ENCODE measurements around the gene LPAR5. TPM values are rescaled to one million over a fixed set of nuclear protein-coding genes. Genes with fewer than 3 reads are reported as not detected.

LPAR5 gene
- total RNA-seq, 1 donor from 2014 or later: 0.57 TPM

GRCh38 chr12:6613015-6613775, 22.6 kb downstream of the LPAR5 start:
- peak overlapping the region; percentile 87 for H3K27ac Mint-ChIP-seq (ENCODE audit: unreplicated experiment)
- no peaks in the 10 kb centered on the region for H3K36me3 Mint-ChIP-seq (ENCODE audit: low read depth)
- H3K4me3 Mint-ChIP-seq (ENCODE audit: unreplicated experiment): peak overlapping the region; percentile 23
- no peak for DNase-seq (ENCODE audit: low spot score)
- no peak for TF ChIP-seq CTCF (IDR thresholded peaks at IDR 0.05)
- no peaks in the 10 kb centered on the region for H3K27me3 Mint-ChIP-seq (ENCODE audit: low read depth)
- no peaks in the 10 kb centered on the region for H3K9me3 Mint-ChIP-seq (ENCODE audit: low read depth)
- H3K4me1 Mint-ChIP-seq (ENCODE audit: low read depth): peaks cover 33% of the 10 kb centered on the region

- no peaks in the 10 kb centered on the region for H3K27me3 Mint-ChIP-seq (ENCODE audit: low read depth)
- H3K4me1 Mint-ChIP-seq (ENCODE audit: low read depth): peaks cover 33% of the 10 kb centered on the region
- H3K4me3 Mint-ChIP-seq (ENCODE audit: unreplicated experiment): no peak overlapping the region
- no peaks in the 10 kb centered on the region for H3K9me3 Mint-ChIP-seq (ENCODE audit: low read depth)
- H3K36me3 Mint-ChIP-seq (ENCODE audit: low read depth): no peaks in the 10 kb centered on the region
- no peak for TF ChIP-seq CTCF (IDR thresholded peaks at IDR 0.05)
- no peak for DNase-seq (ENCODE audit: low spot score)
- peak overlapping the region; percentile 87 for H3K27ac Mint-ChIP-seq (ENCODE audit: unreplicated experiment)
Measured at GRCh38 chr12:6612652-6613014, 23.1 kb downstream of the LPAR5 start.

GRCh38 chr12:6612247-6612646, 23.5 kb downstream of the LPAR5 start:
- Mint-ChIP-seq H3K27ac (ENCODE audit: unreplicated experiment) (peak overlapping the region; percentile 15), H3K4me3 (ENCODE audit: unreplicated experiment) (no peak overlapping the region), H3K4me1 (ENCODE audit: low read depth) (peaks cover 33% of the 10 kb centered on the region), H3K27me3 (ENCODE audit: low read depth) (no peaks in the 10 kb centered on the region), H3K36me3 (ENCODE audit: low read depth) (no peaks in the 10 kb centered on the region), H3K9me3 (ENCODE audit: low read depth) (no peaks in the 10 kb centered on the region)
- no peak for DNase-seq (ENCODE audit: low spot score)
- TF ChIP-seq CTCF (IDR thresholded peaks at IDR 0.05): no peak

GRCh38 chr12:6608592-6609281, 27.0 kb downstream of the LPAR5 start:
- no peak for TF ChIP-seq CTCF (IDR thresholded peaks at IDR 0.05)
- no peak overlapping the region for H3K27ac Mint-ChIP-seq (ENCODE audit: unreplicated experiment)
- peaks cover 1% of the 10 kb centered on the region for H3K36me3 Mint-ChIP-seq (ENCODE audit: low read depth)
- H3K27me3 Mint-ChIP-seq (ENCODE audit: low read depth): no peaks in the 10 kb centered on the region
- no peak for DNase-seq (ENCODE audit: low spot score)
- H3K4me1 Mint-ChIP-seq (ENCODE audit: low read depth): peaks cover 46% of the 10 kb centered on the region
- H3K4me3 Mint-ChIP-seq (ENCODE audit: unreplicated experiment): no peak overlapping the region
- no peaks in the 10 kb centered on the region for H3K9me3 Mint-ChIP-seq (ENCODE audit: low read depth)

GRCh38 chr12:6607751-6608591, 27.8 kb downstream of the LPAR5 start:
- Mint-ChIP-seq H3K36me3 (ENCODE audit: low read depth) (peaks cover 2% of the 10 kb centered on the region), H3K27ac (ENCODE audit: unreplicated experiment) (no peak overlapping the region), H3K4me1 (ENCODE audit: low read depth) (peaks cover 48% of the 10 kb centered on the region), H3K27me3 (ENCODE audit: low read depth) (no peaks in the 10 kb centered on the region), H3K4me3 (ENCODE audit: unreplicated experiment) (no peak overlapping the region), H3K9me3 (ENCODE audit: low read depth) (no peaks in the 10 kb centered on the region)
- TF ChIP-seq CTCF (IDR thresholded peaks at IDR 0.05): no peak
- no peak for DNase-seq (ENCODE audit: low spot score)

Data from chondrocyte (in vitro differentiated cells).